ENCODE results near the gene CCDC63.

DNA sequence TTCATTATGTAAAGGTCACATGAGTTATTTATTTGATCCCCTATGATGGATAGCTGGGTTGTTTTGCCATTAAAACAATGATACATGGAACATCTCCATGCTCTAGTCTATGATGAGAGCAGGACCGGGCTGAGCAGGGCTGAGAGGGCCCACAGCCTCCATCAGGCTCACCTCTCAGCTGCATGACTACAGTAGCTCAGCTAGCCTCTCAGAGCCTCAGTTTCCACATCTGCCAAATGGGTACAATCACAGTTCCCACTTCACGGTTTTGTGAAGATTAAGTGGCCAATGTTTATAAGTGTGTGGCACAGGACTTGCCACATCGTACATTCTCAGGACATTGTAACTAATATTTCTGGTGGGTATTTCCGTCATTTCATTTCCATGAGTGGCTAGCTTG lies 93.5 kb downstream of the CCDC63 start:
- no peak for TF ChIP-seq ATF3 (CRISPR knock-in tag; conservative IDR thresholded peaks at IDR 0.05)
- TF ChIP-seq, protein P1, sequence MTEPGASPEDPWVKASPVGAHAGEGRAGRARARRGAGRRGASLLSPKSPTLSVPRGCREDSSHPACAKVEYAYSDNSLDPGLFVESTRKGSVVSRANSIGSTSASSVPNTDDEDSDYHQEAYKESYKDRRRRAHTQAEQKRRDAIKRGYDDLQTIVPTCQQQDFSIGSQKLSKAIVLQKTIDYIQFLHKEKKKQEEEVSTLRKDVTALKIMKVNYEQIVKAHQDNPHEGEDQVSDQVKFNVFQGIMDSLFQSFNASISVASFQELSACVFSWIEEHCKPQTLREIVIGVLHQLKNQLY (CRISPR knock-in tag; IDR thresholded peaks at IDR 0.05), result no peak
- TF ChIP-seq CTCF (IDR thresholded peaks at IDR 0.05), result no peak
- TF ChIP-seq, protein P2, sequence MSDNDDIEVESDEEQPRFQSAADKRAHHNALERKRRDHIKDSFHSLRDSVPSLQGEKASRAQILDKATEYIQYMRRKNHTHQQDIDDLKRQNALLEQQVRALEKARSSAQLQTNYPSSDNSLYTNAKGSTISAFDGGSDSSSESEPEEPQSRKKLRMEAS (CRISPR knock-in tag; IDR thresholded peaks at IDR 0.05), result no peak
- no peak for TF ChIP-seq ETV6 (CRISPR knock-in tag; IDR thresholded peaks at IDR 0.05)
- TF ChIP-seq JUN (CRISPR knock-in tag; IDR thresholded peaks at IDR 0.05), result no peak
- TF ChIP-seq ESRRA (CRISPR knock-in tag; IDR thresholded peaks at IDR 0.05; ENCODE audit: borderline replicate concordance), result no peak
- TF ChIP-seq, protein P3, sequence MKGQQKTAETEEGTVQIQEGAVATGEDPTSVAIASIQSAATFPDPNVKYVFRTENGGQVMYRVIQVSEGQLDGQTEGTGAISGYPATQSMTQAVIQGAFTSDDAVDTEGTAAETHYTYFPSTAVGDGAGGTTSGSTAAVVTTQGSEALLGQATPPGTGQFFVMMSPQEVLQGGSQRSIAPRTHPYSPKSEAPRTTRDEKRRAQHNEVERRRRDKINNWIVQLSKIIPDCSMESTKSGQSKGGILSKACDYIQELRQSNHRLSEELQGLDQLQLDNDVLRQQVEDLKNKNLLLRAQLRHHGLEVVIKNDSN (CRISPR knock-in tag; IDR thresholded peaks at IDR 0.05), result no peak
- TF ChIP-seq ZBTB21 (CRISPR knock-in tag; IDR thresholded peaks at IDR 0.05; ENCODE audit: borderline replicate concordance), result no peak
- no peak for TF ChIP-seq RELA (CRISPR knock-in tag; IDR thresholded peaks at IDR 0.05; ENCODE audit: borderline replicate concordance)
- TF ChIP-seq SMAD4 (CRISPR knock-in tag; IDR thresholded peaks at IDR 0.05), result no peak
- no peak for TF ChIP-seq NR2C2 (CRISPR knock-in tag; IDR thresholded peaks at IDR 0.05)
- no peak for TF ChIP-seq IRF2 (CRISPR knock-in tag; IDR thresholded peaks at IDR 0.05; ENCODE audit: borderline replicate concordance, low read depth)
